Uterus (tissue), 4 donors: ENCODE results near the gene FAM180B. TPM values are rescaled to one million over a fixed set of nuclear protein-coding genes. Genes with fewer than 3 reads are reported as not detected.

Experiments used
- DNase-seq, 2 donors: peaks; one replicate each; pipeline ENCODE4 v3.0.0-alpha.2; 2019 to 2020
- H3K27ac ChIP-seq, 2 donors: fragments of 200-600 bp; sonication (generic); 1 replicate in 1 of 2; 2 replicates in 1 of 2; pipeline ENCODE4 v1.5.1; 2016 to 2018
- H3K27me3 ChIP-seq, 2 donors: fragments of 200-600 bp; sonication (generic); one replicate each; pipeline ENCODE4 v1.5.1; 2018 to 2019; ENCODE audit warnings: control low read depth in 1 of 2
- H3K36me3 ChIP-seq, 2 donors: fragments of 200-600 bp; sonication (generic); one replicate each; pipeline ENCODE4 v1.5.1; 2019; ENCODE audit warnings: control low read depth in 1 of 2
- H3K4me1 ChIP-seq, 2 donors: fragments of 200-600 bp; sonication (generic); one replicate each; pipeline ENCODE4 v1.5.1; 2018 to 2019; ENCODE audit warnings: control low read depth in 1 of 2
- H3K4me3 ChIP-seq, 2 donors: fragments of 200-600 bp; sonication (generic); 1 replicate in 1 of 2; 2 replicates in 1 of 2; pipeline ENCODE4 v1.5.1; 2018 to 2019; ENCODE audit warnings: mild to moderate bottlenecking in 1 of 2
- H3K9me3 ChIP-seq, 2 donors: fragments of 200-600 bp; sonication (generic); one replicate each; pipeline ENCODE4 v1.5.1; 2019; ENCODE audit warnings: control low read depth in 1 of 2
- CTCF ChIP-seq, 4 experiments: fragments of 200-600 bp in 2 of 4; fragments of 450-650 bp in 2 of 4; sonication (generic) in 2 of 4; IDR thresholded peaks; one replicate each; pipeline ENCODE4 v1.5.1; 2016 to 2019; ENCODE audit warnings: antibody characterized with exemption in 4 of 4, mild to moderate bottlenecking in 2 of 4, moderate library complexity in 1 of 4
- POLR2A ChIP-seq, 2 donors: fragments of 450-650 bp; IDR thresholded peaks; one replicate each; pipeline ENCODE4 v1.6.1; 2016; ENCODE audit warnings: antibody characterized with exemption in 2 of 2, mild to moderate bottlenecking in 1 of 2, moderate library complexity in 1 of 2
- intact Hi-C: fragments of 100-400 bp; cut with DNase I; formaldehyde crosslinking; loops from one replicate; pipeline ENCODE4 v1.15.1; 2023; ENCODE audit warnings: low total_unique reads
- total RNA-seq, 4 donors: library from RNA; depleted of rRNA in 3 of 4; stranded (reverse); fragments of >200 nt in 3 of 4; gene quantifications; one replicate each; pipeline versions ENCODE4 v1.1.0 to v1.2.4, GENCODE V29; 2014 to 2023
- donor health status: DM: yes; HTN: yes; CAD: no.

FAM180B gene
- under 1 TPM in 2 of 4 donors, not detected in 2; 0.21 to 0.30 TPM for total RNA-seq

GRCh38 chr11:47586098-47586855 lies at the start of gene FAM180B:
TSS of gene FAM180B (plus strand) at chr11:47586678. CDS start at chr11:47586769, 91 bp downstream.
- TF ChIP-seq POLR2A (IDR thresholded peaks at IDR 0.05) = no peak
- TF ChIP-seq CTCF (IDR thresholded peaks at IDR 0.05) = no peak
- Histone ChIP-seq H3K27me3 (no peaks in the 10 kb centered on the region), H3K4me1 (no peaks in the 10 kb centered on the region), H3K9me3 (no peaks in the 10 kb centered on the region), H3K36me3 (no peaks in the 10 kb centered on the region), H3K27ac (no peak within 1 kb of the TSS), H3K4me3 (no peak within 1 kb of the TSS)
- DNase-seq = no peak
- intact Hi-C loops = no loop called here

GRCh38 chr11:47536915-47537314 lies 49.6 kb upstream of the FAM180B start:
- H3K36me3 ChIP-seq = no peaks in the 10 kb centered on the region
- H3K9me3 ChIP-seq = no peaks in the 10 kb centered on the region
- no peak for DNase-seq
- H3K27me3 ChIP-seq = no peaks in the 10 kb centered on the region
- no peak overlapping the region for H3K4me3 ChIP-seq
- peak overlapping the region in 1 of 2 donors; percentile 35 for H3K27ac ChIP-seq
- intact Hi-C loops = no loop called here
- peaks cover 15 to 23% of the 10 kb centered on the region in 2 donors for H3K4me1 ChIP-seq
- no peak for TF ChIP-seq CTCF (IDR thresholded peaks at IDR 0.05)
- no peak for TF ChIP-seq POLR2A (IDR thresholded peaks at IDR 0.05)

- DNase-seq = no peak
- H3K4me1 ChIP-seq = peaks cover 9 to 20% of the 10 kb centered on the region in 2 donors
- no peaks in the 10 kb centered on the region for H3K36me3 ChIP-seq
- H3K4me3 ChIP-seq = no peak overlapping the region
- intact Hi-C loops = no loop called here
- no peaks in the 10 kb centered on the region for H3K9me3 ChIP-seq
- peak overlapping the region in 1 of 2 donors; percentile 25 for H3K27ac ChIP-seq
- H3K27me3 ChIP-seq = no peaks in the 10 kb centered on the region
- TF ChIP-seq POLR2A (IDR thresholded peaks at IDR 0.05) = no peak
- no peak for TF ChIP-seq CTCF (IDR thresholded peaks at IDR 0.05)
Observed at GRCh38 chr11:47538741-47539565, 47.5 kb upstream of the FAM180B start.

- intact Hi-C loops = no loop called here
- Histone ChIP-seq H3K27me3 (no peaks in the 10 kb centered on the region), H3K36me3 (no peaks in the 10 kb centered on the region), H3K27ac (peak overlapping the region in 1 of 2 donors; percentile 25), H3K4me3 (no peak overlapping the region), H3K4me1 (peaks cover 6 to 20% of the 10 kb centered on the region in 2 donors), H3K9me3 (no peaks in the 10 kb centered on the region)
- no peak for TF ChIP-seq CTCF (IDR thresholded peaks at IDR 0.05)
- no peak for TF ChIP-seq POLR2A (IDR thresholded peaks at IDR 0.05)
- DNase-seq = no peak
Observed at GRCh38 chr11:47539681-47540039, 46.8 kb upstream of the FAM180B start.

GRCh38 chr11:47541070-47541469 lies 45.4 kb upstream of the FAM180B start:
- Histone ChIP-seq H3K36me3 (no peaks in the 10 kb centered on the region), H3K27me3 (no peaks in the 10 kb centered on the region), H3K4me3 (no peak overlapping the region), H3K9me3 (no peaks in the 10 kb centered on the region), H3K27ac (peak overlapping the region in 1 of 2 donors; percentile 8), H3K4me1 (peaks cover 4 to 18% of the 10 kb centered on the region in 2 donors)
- intact Hi-C loops = no loop called here
- TF ChIP-seq CTCF (IDR thresholded peaks at IDR 0.05) (no peak), POLR2A (IDR thresholded peaks at IDR 0.05) (no peak)
- DNase-seq = no peak
